ENCODE measurements around the gene UTS2R.
A peak's percentile ranks its signal among the peaks of the same experiment; 100 is the strongest.

Gene UTS2R

DNA sequence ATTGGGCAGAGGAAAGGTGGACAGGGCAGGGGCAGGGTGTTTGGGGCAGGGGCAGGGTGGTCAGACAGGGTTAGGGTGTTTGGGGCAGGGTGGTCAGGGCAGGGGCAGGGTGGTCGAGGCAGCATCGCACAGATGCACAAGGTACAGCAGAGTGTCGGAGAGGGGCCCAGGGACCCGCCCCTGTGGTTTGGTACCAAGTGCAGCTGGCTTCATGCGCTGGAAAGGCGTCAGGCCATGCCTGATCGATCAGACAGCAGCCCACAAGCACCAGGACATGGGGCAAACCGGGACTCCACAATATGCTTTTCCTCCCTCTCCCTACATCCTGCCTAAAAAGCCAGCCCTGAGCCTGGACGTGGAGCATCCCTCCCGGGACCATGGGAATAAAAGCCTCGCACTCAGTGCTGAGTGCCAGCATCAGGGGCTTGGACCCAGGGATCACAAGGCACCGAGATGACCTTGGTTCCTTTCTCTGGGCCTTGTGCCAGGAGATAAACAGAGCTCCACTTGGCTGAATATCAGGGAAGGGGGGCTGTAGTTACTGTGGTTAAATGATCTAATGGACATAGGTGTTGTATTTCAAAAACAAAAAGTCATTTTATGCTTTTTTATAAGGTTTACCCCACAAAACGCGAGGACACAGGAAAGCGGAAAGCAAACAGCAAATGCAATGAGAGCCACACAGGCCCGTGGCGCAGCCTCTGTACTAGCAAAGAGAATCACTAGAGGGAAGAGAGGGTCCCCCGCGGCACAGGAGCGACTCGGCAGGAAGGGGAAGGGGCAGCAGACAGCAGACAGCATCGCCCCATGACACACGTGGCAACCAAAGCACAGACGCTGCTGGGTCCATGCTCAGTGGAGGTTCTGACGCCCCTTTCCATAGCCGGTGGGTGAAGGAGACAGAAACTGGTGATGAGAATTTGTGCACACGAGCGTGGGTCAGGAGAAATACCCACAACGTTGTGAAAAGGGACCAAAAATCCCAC lies 41.3 kb downstream of the UTS2R start:
- Histone ChIP-seq H3K36me3 (ENCODE audit: insufficient read depth, low read length) (peaks cover 20% of the 10 kb centered on the region), H3K27me3 (ENCODE audit: insufficient read depth, low read length, poor library complexity) (no peaks in the 10 kb centered on the region), H3K79me2 (ENCODE audit: insufficient read depth, low read length) (peaks cover 34% of the 10 kb centered on the region), H2AFZ (ENCODE audit: low read depth, low read length) (no peak overlapping the region), H3K9ac (ENCODE audit: low read depth, low read length) (no peak overlapping the region), H3K9me3 (ENCODE audit: insufficient read depth, low read length, severe bottlenecking) (no peaks in the 10 kb centered on the region), H3K27ac (ENCODE audit: low read length) (no peak overlapping the region), H3K4me2 (ENCODE audit: insufficient read depth, low read length) (no peak overlapping the region), H3K4me3 (ENCODE audit: low read depth in 1 of 2, low read length in 2 of 2) (no peak overlapping the region), H4K20me1 (ENCODE audit: insufficient read depth, low read length) (peaks cover 21% of the 10 kb centered on the region), H3K4me1 (ENCODE audit: insufficient read depth, low read length) (peaks cover 19% of the 10 kb centered on the region)
- TF ChIP-seq, protein P1, sequence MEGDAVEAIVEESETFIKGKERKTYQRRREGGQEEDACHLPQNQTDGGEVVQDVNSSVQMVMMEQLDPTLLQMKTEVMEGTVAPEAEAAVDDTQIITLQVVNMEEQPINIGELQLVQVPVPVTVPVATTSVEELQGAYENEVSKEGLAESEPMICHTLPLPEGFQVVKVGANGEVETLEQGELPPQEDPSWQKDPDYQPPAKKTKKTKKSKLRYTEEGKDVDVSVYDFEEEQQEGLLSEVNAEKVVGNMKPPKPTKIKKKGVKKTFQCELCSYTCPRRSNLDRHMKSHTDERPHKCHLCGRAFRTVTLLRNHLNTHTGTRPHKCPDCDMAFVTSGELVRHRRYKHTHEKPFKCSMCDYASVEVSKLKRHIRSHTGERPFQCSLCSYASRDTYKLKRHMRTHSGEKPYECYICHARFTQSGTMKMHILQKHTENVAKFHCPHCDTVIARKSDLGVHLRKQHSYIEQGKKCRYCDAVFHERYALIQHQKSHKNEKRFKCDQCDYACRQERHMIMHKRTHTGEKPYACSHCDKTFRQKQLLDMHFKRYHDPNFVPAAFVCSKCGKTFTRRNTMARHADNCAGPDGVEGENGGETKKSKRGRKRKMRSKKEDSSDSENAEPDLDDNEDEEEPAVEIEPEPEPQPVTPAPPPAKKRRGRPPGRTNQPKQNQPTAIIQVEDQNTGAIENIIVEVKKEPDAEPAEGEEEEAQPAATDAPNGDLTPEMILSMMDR (IDR thresholded peaks at IDR 0.05; ENCODE audit: borderline replicate concordance, extremely low read depth, low read length, poor library complexity, severe bottlenecking) = no peak
- TF ChIP-seq EZH2 (IDR thresholded peaks at IDR 0.05; ENCODE audit: borderline replicate concordance, low read depth, low read length, severe bottlenecking) = no peak
- DNase-seq (no peak), ATAC-seq (ENCODE audit: insufficient read depth, low read depth) (no peak)

DNA sequence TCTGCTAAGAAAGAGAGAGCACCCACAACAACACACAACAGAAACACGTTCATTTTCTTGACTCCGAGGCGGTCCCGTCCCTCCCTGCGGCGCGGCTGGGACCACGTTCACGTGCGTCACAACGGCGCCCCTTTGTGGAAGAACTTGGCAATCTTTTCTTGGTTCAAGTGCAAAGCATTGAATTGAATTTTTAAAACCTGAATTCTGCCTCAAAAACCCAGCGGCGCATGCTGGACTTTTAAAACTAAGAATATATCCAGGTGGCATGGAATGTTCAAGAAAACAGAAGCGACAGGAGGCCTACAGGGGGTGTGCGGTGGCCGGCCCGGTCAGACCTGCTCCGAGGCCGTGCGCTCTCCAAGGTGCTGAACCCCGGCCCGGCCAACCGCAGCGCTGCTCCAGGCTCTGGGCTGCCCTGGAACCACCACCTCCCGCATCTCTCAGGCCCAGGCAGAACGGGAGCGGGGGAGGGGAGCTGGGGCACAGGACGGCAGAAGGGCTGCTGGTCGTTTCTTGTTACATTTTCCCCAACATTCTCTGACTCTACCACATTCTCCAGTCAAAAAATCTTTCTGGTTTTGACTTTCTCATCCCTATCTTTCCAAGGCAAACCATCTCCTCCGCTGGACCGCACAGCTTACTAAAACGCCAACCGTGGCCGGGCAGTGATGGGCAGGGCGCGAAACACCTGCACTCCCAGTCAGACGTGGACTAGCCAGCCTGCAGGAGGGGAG lies 43.1 kb downstream of the UTS2R start:
- Histone ChIP-seq H3K4me2 (ENCODE audit: insufficient read depth, low read length) (no peak overlapping the region), H3K9ac (ENCODE audit: low read depth, low read length) (no peak overlapping the region), H3K27ac (ENCODE audit: low read length) (no peak overlapping the region), H2AFZ (ENCODE audit: low read depth, low read length) (no peak overlapping the region), H3K9me3 (ENCODE audit: insufficient read depth, low read length, severe bottlenecking) (no peaks in the 10 kb centered on the region), H3K27me3 (ENCODE audit: insufficient read depth, low read length, poor library complexity) (no peaks in the 10 kb centered on the region), H3K36me3 (ENCODE audit: insufficient read depth, low read length) (peaks cover 21% of the 10 kb centered on the region), H3K4me3 (ENCODE audit: low read depth in 1 of 2, low read length in 2 of 2) (no peak overlapping the region), H4K20me1 (ENCODE audit: insufficient read depth, low read length) (peaks cover 23% of the 10 kb centered on the region), H3K79me2 (ENCODE audit: insufficient read depth, low read length) (peaks cover 44% of the 10 kb centered on the region), H3K4me1 (ENCODE audit: insufficient read depth, low read length) (peaks cover 31% of the 10 kb centered on the region)
- TF ChIP-seq, protein P1 (IDR thresholded peaks at IDR 0.05; ENCODE audit: borderline replicate concordance, extremely low read depth, low read length, poor library complexity, severe bottlenecking) = peak; percentile 73
- no peak for TF ChIP-seq EZH2 (IDR thresholded peaks at IDR 0.05; ENCODE audit: borderline replicate concordance, low read depth, low read length, severe bottlenecking)
- ATAC-seq (ENCODE audit: insufficient read depth, low read depth) (peak; percentile 62), DNase-seq (peak; percentile 80)

DNA sequence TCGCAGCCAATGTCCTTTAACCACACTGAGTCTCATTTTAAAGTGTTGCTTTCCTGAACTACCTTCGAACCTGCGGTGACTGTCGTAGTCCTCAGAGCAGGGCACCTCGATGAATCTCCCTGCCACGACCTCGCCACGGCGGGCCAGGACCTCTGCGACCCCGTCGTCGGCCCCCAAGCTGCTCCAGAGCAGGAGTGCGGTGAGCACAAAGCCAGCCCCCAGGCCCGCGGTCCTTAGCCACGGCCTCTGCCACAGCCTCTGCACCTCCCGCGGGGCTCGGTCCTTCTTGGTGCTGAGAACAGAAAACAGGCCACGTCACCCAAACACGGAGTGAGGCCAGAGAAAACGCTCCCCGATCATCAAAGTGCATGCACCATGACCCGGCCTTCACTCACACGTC lies 43.8 kb downstream of the UTS2R start:
- TF ChIP-seq, protein P1 (IDR thresholded peaks at IDR 0.05; ENCODE audit: borderline replicate concordance, extremely low read depth, low read length, poor library complexity, severe bottlenecking) = no peak
- TF ChIP-seq EZH2 (IDR thresholded peaks at IDR 0.05; ENCODE audit: borderline replicate concordance, low read depth, low read length, severe bottlenecking) = no peak
- Histone ChIP-seq H3K4me1 (ENCODE audit: insufficient read depth, low read length) (peaks cover 37% of the 10 kb centered on the region), H3K4me3 (ENCODE audit: low read depth in 1 of 2, low read length in 2 of 2) (no peak overlapping the region), H4K20me1 (ENCODE audit: insufficient read depth, low read length) (peaks cover 23% of the 10 kb centered on the region), H2AFZ (ENCODE audit: low read depth, low read length) (no peak overlapping the region), H3K9me3 (ENCODE audit: insufficient read depth, low read length, severe bottlenecking) (no peaks in the 10 kb centered on the region), H3K36me3 (ENCODE audit: insufficient read depth, low read length) (peaks cover 19% of the 10 kb centered on the region), H3K4me2 (ENCODE audit: insufficient read depth, low read length) (no peak overlapping the region), H3K79me2 (ENCODE audit: insufficient read depth, low read length) (peaks cover 47% of the 10 kb centered on the region), H3K27me3 (ENCODE audit: insufficient read depth, low read length, poor library complexity) (no peaks in the 10 kb centered on the region), H3K9ac (ENCODE audit: low read depth, low read length) (no peak overlapping the region), H3K27ac (ENCODE audit: low read length) (no peak overlapping the region)
- no peak for ATAC-seq (ENCODE audit: insufficient read depth, low read depth)
- DNase-seq = no peak

Data from DND-41 (cell line).